Panc1 (cell line): ENCODE measurements around the gene ANXA6.

Source experiments
- CTCF ChIP-seq: fragments of 450-650 bp; IDR thresholded peaks from 2 replicates; pipeline ENCODE4 v1.5.1; 2017; ENCODE audit warnings: mild to moderate bottlenecking
- POLR2AphosphoS5 ChIP-seq: IDR thresholded peaks from 2 replicates; pipeline ENCODE4 v1.6.1; 2012; ENCODE audit warnings: mild to moderate bottlenecking, low read depth, low read length, moderate library complexity
- SIN3A ChIP-seq: IDR thresholded peaks from 2 replicates; pipeline ENCODE4 v1.6.1; 2012; ENCODE audit warnings: low read depth, mild to moderate bottlenecking, low read length, moderate library complexity, borderline replicate concordance; ENCODE audit not compliant: insufficient read depth

- TF ChIP-seq CTCF: no peak
- no peak for TF ChIP-seq POLR2AphosphoS5
- TF ChIP-seq SIN3A: no peak
Observed at GRCh38 chr5:151143645-151144044, 13.9 kb downstream of the ANXA6 start.
